K562 (cell line): ENCODE data around the gene CFAP20DC. TPM values are rescaled to one million over a fixed set of nuclear protein-coding genes. Genes with fewer than 3 reads are reported as not detected.

Experiments
- ATAC-seq: fragments of 200-7000 bp; cut with Tn5 transposase; 3 replicates; pipeline ENCODE4 v1.9.1; 2020; ENCODE audit warnings: moderate library complexity
- BruUV-seq: library from RNA; stranded (reverse); fragments of 400-500 nt; replicated peaks from 2 replicates; lab custom pipeline; 2021; lab: Mats Ljungman, UMichigan
- CTCF ChIA-PET: fragments of 300-600 bp; formaldehyde crosslinking; extraction: SDS; loops from one replicate; lab custom pipeline; 2021; ENCODE audit warnings: low intra/inter-chr PET ratio; lab: Yijun Ruan, JAX
- POLR2A ChIA-PET: fragments of 300-600, 350-650 bp; sonication (Branson Sonifier 250); formaldehyde crosslinking; extraction: SDS; loops from one replicate; lab custom pipeline; 2021; ENCODE audit warnings: antibody characterized with exemption, inconsistent platforms; lab: Yijun Ruan, JAX
- DNase-seq, 4 experiments: peaks; one replicate each; pipeline versions ENCODE4 v3.0.0 to v3.0.0-alpha.2; 2011 to 2018; ENCODE audit warnings: low spot score in 3 of 4, mixed read lengths in 3 of 4; ENCODE audit errors: extremely low read depth in 1 of 4
- FAIRE-seq: peaks from 2 replicates; lab custom pipeline; 2011; peaks lifted over from hg19 to GRCh38; lab: Jason Lieb, UNC
- H2AFZ ChIP-seq: 2 replicates; pipeline ENCODE4 v1.6.0; 2011; ENCODE audit warnings: low read depth, low read length, control low read depth, inconsistent platforms
- H3K27ac ChIP-seq: fragments of 200-600 bp; 3 replicates; pipeline ENCODE4 v1.8.0; 2011; ENCODE audit warnings: low read depth, mild to moderate bottlenecking, control low read depth, inconsistent platforms, low read length, moderate library complexity, mixed read lengths; ENCODE audit errors: extremely low read depth
- H3K27me3 ChIP-seq, 2 experiments: fragments of 300-600 bp in 1 of 2; 2 replicates in 1 of 2; 3 replicates in 1 of 2; pipeline versions ENCODE4 v1.6.0 to v1.8.0; 2011; ENCODE audit warnings: inconsistent platforms in 2 of 2, low read length in 2 of 2, mild to moderate bottlenecking in 1 of 2, mixed read lengths in 1 of 2, moderate library complexity in 1 of 2; ENCODE audit not compliant: control insufficient read depth in 2 of 2, insufficient read depth in 2 of 2
- H3K36me3 ChIP-seq: fragments of 300-600 bp; 3 replicates; pipeline ENCODE4 v1.8.0; 2011; ENCODE audit warnings: mild to moderate bottlenecking, low read length, inconsistent platforms; ENCODE audit not compliant: control insufficient read depth, insufficient read depth
- H3K4me1 ChIP-seq, 2 experiments: fragments of 200-600 bp in 1 of 2; replicated peaks in 1 of 2; 2 replicates in 1 of 2; 3 replicates in 1 of 2; pipeline versions ENCODE4 v1.5.1 to v1.8.0; 2011; ENCODE audit warnings: inconsistent platforms in 2 of 2, low read length in 2 of 2, mild to moderate bottlenecking in 1 of 2, mixed read lengths in 1 of 2, moderate library complexity in 1 of 2; ENCODE audit not compliant: control insufficient read depth in 2 of 2, insufficient read depth in 2 of 2
- H3K4me2 ChIP-seq: 2 replicates; pipeline ENCODE4 v1.6.1; 2011; ENCODE audit warnings: low read length, control low read depth, inconsistent platforms, mixed read lengths; ENCODE audit not compliant: insufficient read depth
- H3K4me3 ChIP-seq: fragments of 200-600 bp; sonication (generic), shearing (Covaris generic); 2 replicates; pipeline ENCODE4 v1.5.1; 2016; ENCODE audit warnings: control low read depth, inconsistent platforms
- H3K79me2 ChIP-seq: fragments of 200-600 bp; 3 replicates; pipeline ENCODE4 v1.8.0; 2011; ENCODE audit warnings: low read length, inconsistent platforms; ENCODE audit not compliant: control insufficient read depth, insufficient read depth
- H3K9ac ChIP-seq, 2 experiments: 2 replicates each; pipeline versions ENCODE4 v1.6.0 to v1.6.1; 2011; ENCODE audit warnings: low read depth in 2 of 2, low read length in 2 of 2, control low read depth in 1 of 2, inconsistent platforms in 1 of 2, mild to moderate bottlenecking in 1 of 2, mixed read lengths in 1 of 2; ENCODE audit not compliant: insufficient read depth in 1 of 2
- H3K9me1 ChIP-seq: one replicate; pipeline ENCODE4 v1.6.0; 2011; ENCODE audit warnings: inconsistent platforms, mild to moderate bottlenecking, low read length, moderate library complexity; ENCODE audit not compliant: control insufficient read depth, insufficient read depth
- H3K9me3 ChIP-seq: replicated peaks from 2 replicates; pipeline ENCODE4 v1.5.1; 2011; ENCODE audit warnings: low read depth, low read length, inconsistent platforms; ENCODE audit not compliant: control insufficient read depth, insufficient read depth
- H4K20me1 ChIP-seq: replicated peaks from 2 replicates; pipeline ENCODE4 v1.6.1; 2011; ENCODE audit warnings: low read length, inconsistent platforms, mixed read lengths; ENCODE audit not compliant: control insufficient read depth, insufficient read depth
- CBFA2T2 ChIP-seq: fragments of 450-650 bp; conservative IDR thresholded peaks from 2 replicates; pipeline ENCODE4 v1.6.1; 2017; ENCODE audit warnings: mild to moderate bottlenecking
- EP400 ChIP-seq: fragments of 450-650 bp; IDR thresholded peaks from 2 replicates; pipeline ENCODE4 v1.6.1; 2017; ENCODE audit warnings: antibody characterized with exemption, mild to moderate bottlenecking, moderate library complexity
- HMG20A ChIP-seq: fragments of 450-650 bp; formaldehyde crosslinking; conservative IDR thresholded peaks from 2 replicates; pipeline ENCODE4 v1.4.0; 2020; ENCODE audit warnings: mild to moderate bottlenecking, mixed read lengths
- ILF3 ChIP-seq: fragments of 450-650 bp; IDR thresholded peaks from 2 replicates; pipeline ENCODE4 v1.6.1; 2018; ENCODE audit warnings: antibody characterized with exemption, mild to moderate bottlenecking, moderate library complexity, borderline replicate concordance
- MAX ChIP-seq: sonication (generic); formaldehyde crosslinking; IDR thresholded peaks from 2 replicates; pipeline ENCODE4 v1.9.0; 2022; ENCODE audit warnings: mild to moderate bottlenecking, missing genetic modification reagents
- MEIS2 ChIP-seq: fragments of 450-650 bp; IDR thresholded peaks from 2 replicates; pipeline ENCODE4 v1.6.1; 2014; ENCODE audit warnings: mild to moderate bottlenecking; ENCODE audit not compliant: partially characterized antibody
- MTA2 ChIP-seq: fragments of 450-650 bp; IDR thresholded peaks from 2 replicates; pipeline ENCODE4 v1.6.1; 2016; ENCODE audit warnings: low read depth
- NCOA6 ChIP-seq: fragments of 450-650 bp; IDR thresholded peaks from 2 replicates; pipeline ENCODE4 v1.6.1; 2017; ENCODE audit warnings: mild to moderate bottlenecking
- PBX2 ChIP-seq, 2 experiments: IDR thresholded peaks in 1 of 2; conservative IDR thresholded peaks in 1 of 2; 2 replicates each; pipeline ENCODE4 v1.6.1; 2016; ENCODE audit warnings: low read depth in 2 of 2, mild to moderate bottlenecking in 1 of 2, missing compliant biosample characterization in 1 of 2, missing genetic modification characterization in 1 of 2, moderate library complexity in 1 of 2
- POLR2A ChIP-seq: fragments of 450-650 bp; conservative IDR thresholded peaks from 2 replicates; pipeline ENCODE4 v1.6.1; 2016
- PTTG1 ChIP-seq: fragments of 450-650 bp; IDR thresholded peaks from 2 replicates; pipeline ENCODE4 v1.6.1; 2016; ENCODE audit warnings: low read depth, mild to moderate bottlenecking, missing genetic modification characterization, missing compliant biosample characterization
- PURB ChIP-seq: sonication (generic); formaldehyde crosslinking; IDR thresholded peaks from 2 replicates; pipeline ENCODE4 v1.9.0; 2021; ENCODE audit warnings: low read depth, mild to moderate bottlenecking, missing genetic modification reagents
- TCF15 ChIP-seq: fragments of 250-450 bp; sonication (Bioruptor Pico); IDR thresholded peaks from 2 replicates; pipeline ENCODE4 v1.8.0; 2022; ENCODE audit warnings: moderate library complexity, mild to moderate bottlenecking, inconsistent platforms
- THRA ChIP-seq: fragments of 450-650 bp; IDR thresholded peaks from 2 replicates; pipeline ENCODE4 v1.6.1; 2017; ENCODE audit warnings: mild to moderate bottlenecking, moderate library complexity
- UBTF ChIP-seq, 2 experiments: IDR thresholded peaks; 2 replicates each; pipeline ENCODE4 v1.6.1; 2012; ENCODE audit warnings: improper control_type of control experiment in 2 of 2, low read depth in 2 of 2, low read length in 2 of 2, borderline replicate concordance in 1 of 2
- WGBS: fragments of 100-300 bp; shearing (Covaris generic); methylation state at CpG from one replicate; pipeline ENCODE4 v1.1.6; 2016; ENCODE audit warnings: low coverage, mixed read lengths; ENCODE audit not compliant: insufficient coverage; ENCODE audit errors: missing lambda C conversion rate; 5-methylcytosine and 5-hydroxymethylcytosine counted together
- in situ Hi-C: fragments of 300-500 bp; cut with MboI; formaldehyde crosslinking; loops from 4 replicates; pipeline ENCODE4 v1.15.0; 2018; ENCODE audit warnings: inconsistent platforms, mixed read lengths
- intact Hi-C: fragments of 100-400 bp; cut with micrococcal nuclease; formaldehyde crosslinking; loops from 2 replicates; pipeline ENCODE4 v1.14.2; 2022
- polyA plus RNA-seq, 8 experiments: library from polyadenylated mRNA; depleted of rRNA in 4 of 8; stranded (reverse) in 5 of 8; unstranded in 3 of 8; fragments of >200 nt; fragmentation: Nextera tagmentation in 2 of 8; fragmentation: Illumina TruSeq in 1 of 8; extraction: Ambion mirVana in 2 of 8; extraction: Trizol in 1 of 8; gene quantifications; 2 replicates each; pipeline versions ENCODE4 v1.2.1 to v1.2.3, GENCODE V29; 2011 to 2014; ENCODE audit warnings: inconsistent platforms in 1 of 8, missing spikeins in 1 of 8
- total RNA-seq, 7 experiments: library from RNA; depleted of rRNA in 6 of 7; stranded (reverse); fragments of >200 nt in 6 of 7; fragmentation: Illumina TruSeq in 2 of 7; extraction: Trizol in 2 of 7; gene quantifications; 2 replicates each; pipeline versions ENCODE4 v1.2.1 to v1.2.3, GENCODE V29; 2011 to 2021; ENCODE audit warnings: low replicate concordance in 1 of 7

The CFAP20DC gene
- total and polyA plus RNA-seq, 9 of the 15 experiments (the other 6 are each of a cell fraction or from before 2014, with no cell fraction given), result 1.6 to 5.9 (median 4.6) TPM

- TF ChIP-seq UBTF (IDR thresholded peaks at IDR 0.05; ENCODE audit: borderline replicate concordance in 1 of 2, low read depth in 2 of 2, low read length in 2 of 2), result no peak
- TF ChIP-seq POLR2A, result no peak
Measured at GRCh38 chr3:58742239-58742638, 307.6 kb downstream of the CFAP20DC start (continued).

- H3K4me1 ChIP-seq, result no peaks in the 10 kb centered on the region
- H3K27me3 ChIP-seq, result no peaks in the 10 kb centered on the region
- no peaks in the 10 kb centered on the region for H3K79me2 ChIP-seq
- H3K4me2 ChIP-seq, result no peak overlapping the region
- H3K9me1 ChIP-seq, result no peaks in the 10 kb centered on the region
- H3K9ac ChIP-seq, result no peak overlapping the region
- 28% methylated on average over 3 of the region's 3 CpGs for WGBS
- H2AFZ ChIP-seq, result no peak overlapping the region
- H3K27ac ChIP-seq, result no peak overlapping the region
- no peak for FAIRE-seq
- ChIA-PET CTCF (no interaction called here), POLR2A (no interaction called here)
- no peaks in the 10 kb centered on the region for H3K9me3 ChIP-seq
- intact Hi-C loops (no loop called here), in situ Hi-C loops (no loop called here)
- no peak for ATAC-seq
- no peak overlapping the region for H3K4me3 ChIP-seq
- DNase-seq, result no peak
- BruUV-seq, result no TSS peak
- no peaks in the 10 kb centered on the region; the same call in 2 of the 3 replicates for H3K36me3 ChIP-seq
- H4K20me1 ChIP-seq, result no peaks in the 10 kb centered on the region
- TF ChIP-seq EP400 (no peak), HMG20A (CRISPR knock-in tag) (no peak), MTA2 (no peak), PTTG1 (tag) (no peak), NCOA6 (no peak), MEIS2 (no peak), ILF3 (no peak), PURB (CRISPR knock-in tag) (no peak), MAX (CRISPR knock-in tag) (no peak), TCF15 (no peak), PBX2 (CRISPR knock-in tag; IDR thresholded peaks at IDR 0.05; ENCODE audit: low read depth) (no peak), PBX2 (tag; conservative IDR thresholded peaks at IDR 0.05; ENCODE audit: low read depth) (no peak), THRA (no peak), CBFA2T2 (no peak)
Measured at GRCh38 chr3:58737644-58738043, 312.2 kb downstream of the CFAP20DC start.
